Ovary (tissue), 9 donors: Measurements from ENCODE around the gene MTUS2. TPM values are rescaled to one million over a fixed set of nuclear protein-coding genes. Genes with fewer than 3 reads are reported as not detected.

ENCODE experiments used
- DNase-seq, 5 donors: peaks; one replicate each; pipeline ENCODE4 v3.0.0-alpha.2; 2019 to 2020
- H3K27ac ChIP-seq, 2 donors: fragments of 200-600 bp; one replicate each; pipeline versions ENCODE4 v1.5.1 to v1.8.0; 2019 to 2022
- H3K27me3 ChIP-seq: fragments of 200-600 bp; one replicate; pipeline ENCODE4 v1.8.0; 2022
- H3K36me3 ChIP-seq: fragments of 200-600 bp; sonication (generic); one replicate; pipeline ENCODE4 v1.5.1; 2019
- H3K4me1 ChIP-seq: one replicate; pipeline ENCODE4 v1.8.1; 2013; ENCODE audit warnings: mild to moderate bottlenecking, moderate library complexity; ENCODE audit not compliant: insufficient read depth
- H3K4me3 ChIP-seq: fragments of 200-600 bp; sonication (generic); one replicate; pipeline ENCODE4 v1.5.1; 2017
- H3K9me3 ChIP-seq, 2 donors: fragments of 200-600 bp in 1 of 2; sonication (generic) in 1 of 2; one replicate each; pipeline versions ENCODE4 v1.5.1 to v1.8.1; 2013 to 2019; ENCODE audit warnings: mild to moderate bottlenecking in 1 of 2, moderate library complexity in 1 of 2
- EP300 ChIP-seq: sonication (generic); formaldehyde crosslinking; IDR thresholded peaks from one replicate; pipeline ENCODE4 v1.6.1; 2017; ENCODE audit warnings: antibody characterized with exemption
- POLR2A ChIP-seq: fragments of 450-650 bp; IDR thresholded peaks from one replicate; pipeline ENCODE4 v1.6.1; 2017; ENCODE audit warnings: antibody characterized with exemption, mild to moderate bottlenecking, moderate library complexity
- WGBS, 3 donors: extraction: QIAGEN DNeasy Blood & Tissue Kit in 1 of 3; methylation state at CpG; one replicate each; pipeline versions ENCODE4 v1.1.5 to v1.1.7; 2013 to 2017; 5-methylcytosine and 5-hydroxymethylcytosine counted together
- intact Hi-C, 4 donors: fragments of 100-400 bp; cut with DNase I; formaldehyde crosslinking; loops; one replicate each; pipeline versions ENCODE4 v1.11.0 to v1.15.1; 2022 to 2023
- polyA plus RNA-seq, 2 donors: library from polyadenylated mRNA; stranded (reverse); fragments of 200-250 nt in 1 of 2; fragments of 350-450 nt in 1 of 2; fragmentation: Illumina TruSeq in 1 of 2; extraction: RNeasy Lipid Tissue Mini Kit (QIAGEN cat#74804) in 1 of 2; gene quantifications; one replicate each; pipeline ENCODE4 v1.2.3, GENCODE V29; 2013 to 2014
- total RNA-seq, 7 donors: library from RNA; depleted of rRNA in 2 of 7; stranded (reverse); fragments of >200 nt in 2 of 7; fragmentation: NEBNext Ultra II Directional in 3 of 7; extraction: Animal tissue kit (Norgen Biotek cat#: 25700) in 3 of 7; gene quantifications; one replicate each; pipeline versions ENCODE4 v1.1.0 to v1.2.4, GENCODE V29; 2016 to 2023
- TF ChIP-seq, protein P1 (sequence below), 3 donors: fragments of 450-650 bp in 2 of 3; fragments of 200-600 bp in 1 of 3; IDR thresholded peaks; one replicate each; pipeline versions ENCODE4 v1.5.1 to v1.8.0; 2016 to 2022; ENCODE audit warnings: antibody characterized with exemption in 3 of 3, mild to moderate bottlenecking in 1 of 3
- donor health status: DM: no; HTN: no; CAD: no; lungs with moderate emphysema.
- donor health status: DM: no; HTN: no; CAD: no.
- donor health status: Bipolar disorder and iron deficiency.
- donor health status: DM: yes; HTN: yes; CAD: no.
- donor health status: DM: no; HTN: no; CAD: no.
- donor health status: DM: yes; HTN: yes; CAD: no.

MTUS2 gene
- total and polyA plus RNA-seq, 9 donors, result 1.5 to 8.7 (median 5.4) TPM

DNA sequence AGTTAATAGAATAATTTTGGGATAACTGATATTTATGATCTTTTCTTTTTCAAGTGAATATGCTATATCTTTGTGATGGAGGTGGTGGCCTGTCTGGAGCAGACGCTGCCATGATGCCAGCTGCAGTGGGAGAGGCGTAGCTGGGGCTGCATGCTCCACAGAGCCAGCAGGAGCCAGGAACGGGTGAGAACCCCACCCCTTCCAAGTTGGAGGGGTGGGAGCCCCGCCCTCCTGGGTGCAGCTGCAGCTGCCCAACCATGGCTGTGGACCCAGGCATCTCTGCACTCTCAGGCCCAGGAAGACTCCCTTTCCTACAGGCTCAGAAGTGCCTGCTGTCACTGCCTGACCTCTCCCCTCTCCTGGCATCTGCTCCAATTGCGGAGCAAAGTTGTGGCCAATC, 402.3 kb downstream of the MTUS2 start:
- TF ChIP-seq EP300 (no peak), POLR2A (no peak)
- TF ChIP-seq, protein P1, sequence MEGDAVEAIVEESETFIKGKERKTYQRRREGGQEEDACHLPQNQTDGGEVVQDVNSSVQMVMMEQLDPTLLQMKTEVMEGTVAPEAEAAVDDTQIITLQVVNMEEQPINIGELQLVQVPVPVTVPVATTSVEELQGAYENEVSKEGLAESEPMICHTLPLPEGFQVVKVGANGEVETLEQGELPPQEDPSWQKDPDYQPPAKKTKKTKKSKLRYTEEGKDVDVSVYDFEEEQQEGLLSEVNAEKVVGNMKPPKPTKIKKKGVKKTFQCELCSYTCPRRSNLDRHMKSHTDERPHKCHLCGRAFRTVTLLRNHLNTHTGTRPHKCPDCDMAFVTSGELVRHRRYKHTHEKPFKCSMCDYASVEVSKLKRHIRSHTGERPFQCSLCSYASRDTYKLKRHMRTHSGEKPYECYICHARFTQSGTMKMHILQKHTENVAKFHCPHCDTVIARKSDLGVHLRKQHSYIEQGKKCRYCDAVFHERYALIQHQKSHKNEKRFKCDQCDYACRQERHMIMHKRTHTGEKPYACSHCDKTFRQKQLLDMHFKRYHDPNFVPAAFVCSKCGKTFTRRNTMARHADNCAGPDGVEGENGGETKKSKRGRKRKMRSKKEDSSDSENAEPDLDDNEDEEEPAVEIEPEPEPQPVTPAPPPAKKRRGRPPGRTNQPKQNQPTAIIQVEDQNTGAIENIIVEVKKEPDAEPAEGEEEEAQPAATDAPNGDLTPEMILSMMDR (IDR thresholded peaks at IDR 0.05), result no peak
- intact Hi-C loops, result no loop called here
- Histone ChIP-seq H3K4me3 (no peak overlapping the region), H3K9me3 (peaks cover 0 to 3% of the 10 kb centered on the region in 2 donors), H3K27me3 (no peaks in the 10 kb centered on the region), H3K27ac (no peak overlapping the region), H3K36me3 (no peaks in the 10 kb centered on the region), H3K4me1 (no peaks in the 10 kb centered on the region)
- no peak for DNase-seq
- 71 to 77% (median 72%) methylated on average over 5 of the region's 5 CpGs for WGBS, 3 donors

DNA sequence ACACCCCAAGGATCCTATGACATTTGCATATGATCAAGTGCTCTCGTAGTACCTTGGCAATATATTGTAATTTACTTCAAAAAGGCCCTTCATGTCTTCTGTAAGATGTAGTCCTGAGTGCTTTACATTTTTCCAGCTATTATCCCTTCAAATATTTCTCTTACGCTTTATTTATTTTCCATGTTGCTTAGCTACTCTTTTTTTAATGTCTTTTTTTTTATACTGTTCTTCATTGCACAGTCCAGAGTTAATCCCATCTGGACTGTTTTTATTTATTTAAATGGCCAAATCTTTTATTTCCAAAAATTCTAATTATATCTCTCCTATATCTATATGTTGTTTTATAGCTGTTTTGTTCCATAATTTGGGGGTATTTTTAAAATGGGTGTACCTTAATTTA, 404.1 kb downstream of the MTUS2 start:
- DNase-seq, result no peak
- intact Hi-C loops, result no loop called here
- TF ChIP-seq POLR2A, result no peak
- no peak for TF ChIP-seq EP300
- TF ChIP-seq, protein P1 (IDR thresholded peaks at IDR 0.05), result no peak
- Histone ChIP-seq H3K36me3 (no peaks in the 10 kb centered on the region), H3K4me3 (no peak overlapping the region), H3K27me3 (no peaks in the 10 kb centered on the region), H3K9me3 (peaks cover 0 to 3% of the 10 kb centered on the region in 2 donors), H3K4me1 (no peaks in the 10 kb centered on the region), H3K27ac (no peak overlapping the region)
- 78 to 86% (median 85%) methylated on average over 2 of the region's 2 CpGs for WGBS, 3 donors

DNA sequence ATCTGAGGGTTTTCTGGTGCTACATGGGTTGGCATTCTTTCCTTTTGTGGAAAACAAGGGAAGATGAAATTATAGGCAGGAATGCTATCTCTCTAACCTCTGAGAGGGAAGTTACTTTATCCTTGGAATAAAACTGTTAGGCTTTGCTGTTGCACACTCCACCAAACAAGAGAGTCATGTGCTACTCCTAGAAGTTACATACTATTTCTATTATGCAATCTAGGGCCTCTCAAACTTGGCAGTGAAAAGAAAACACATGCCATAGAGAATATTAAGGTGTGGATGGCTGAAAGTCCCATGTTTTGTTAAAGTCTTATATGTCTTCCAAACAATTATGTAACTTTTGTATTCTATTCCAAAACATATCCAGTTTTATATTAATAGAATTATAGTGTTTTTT, 407.4 kb downstream of the MTUS2 start:
- Histone ChIP-seq H3K27me3 (no peaks in the 10 kb centered on the region), H3K4me1 (no peaks in the 10 kb centered on the region), H3K36me3 (no peaks in the 10 kb centered on the region), H3K4me3 (no peak overlapping the region), H3K27ac (no peak overlapping the region), H3K9me3 (peaks cover 0 to 3% of the 10 kb centered on the region in 2 donors)
- intact Hi-C loops, result no loop called here
- DNase-seq, result no peak
- TF ChIP-seq POLR2A (no peak), EP300 (no peak)
- TF ChIP-seq, protein P1 (IDR thresholded peaks at IDR 0.05), result no peak

DNA sequence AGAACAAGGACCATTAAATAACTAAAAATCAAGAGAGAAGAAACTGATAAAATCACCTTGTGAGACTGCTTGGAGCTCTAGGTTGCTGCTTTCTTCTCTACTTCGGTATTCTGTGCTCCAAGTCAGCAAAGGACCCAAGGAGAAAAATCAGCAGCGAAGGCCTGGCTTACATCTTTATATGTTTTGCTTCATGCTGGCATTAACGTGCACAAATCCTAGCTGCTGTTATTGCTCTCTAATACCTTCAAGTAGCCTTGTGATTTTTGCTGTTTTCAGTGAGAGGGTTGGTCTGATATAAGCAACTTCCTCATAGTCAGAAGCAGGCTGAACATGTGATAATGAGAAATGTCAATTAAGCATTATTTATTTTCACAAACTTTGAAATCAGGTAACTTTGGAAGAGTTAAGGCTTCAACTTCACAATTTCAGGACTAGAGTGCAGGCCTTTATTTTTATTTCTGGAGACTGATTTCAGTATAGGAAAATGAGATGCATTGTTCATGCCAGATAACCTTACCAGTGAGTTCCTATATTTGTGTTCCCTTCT, 410.2 kb downstream of the MTUS2 start:
- intact Hi-C loops, result no loop called here
- DNase-seq, result no peak
- H3K36me3 ChIP-seq, result no peaks in the 10 kb centered on the region
- no peak overlapping the region for H3K4me3 ChIP-seq
- 61 to 69% (median 64%) methylated on average over 3 of the region's 3 CpGs for WGBS, 3 donors
- H3K9me3 ChIP-seq, result no peaks in the 10 kb centered on the region
- H3K4me1 ChIP-seq, result no peaks in the 10 kb centered on the region
- no peaks in the 10 kb centered on the region for H3K27me3 ChIP-seq
- no peak for TF ChIP-seq EP300
- no peak for TF ChIP-seq POLR2A
- TF ChIP-seq, protein P1 (IDR thresholded peaks at IDR 0.05), result no peak
- H3K27ac ChIP-seq, result no peak overlapping the region
